Amniotic epithelial cell (primary cell): ENCODE results near the gene ATP6V1C2.
"Not testable (repeated sequence)": the region's sequence is repeated elsewhere in the genome, so short reads cannot be mapped to it uniquely, and the experiment has no call there.

Experiments
- DNase-seq: peaks from one replicate; pipeline ENCODE4 v3.0.0-alpha.2; 2010; ENCODE audit warnings: low read depth

The ATP6V1C2 gene

GRCh38 chr2:10786240-10786982 lies 65.0 kb downstream of the ATP6V1C2 start:
- no peak for DNase-seq

GRCh38 chr2:10787176-10787968 lies 65.9 kb downstream of the ATP6V1C2 start:
- no peak for DNase-seq

- DNase-seq: no peak
Observed at GRCh38 chr2:10788855-10789254, 67.4 kb downstream of the ATP6V1C2 start.

GRCh38 chr2:10790228-10790973 lies 69.0 kb downstream of the ATP6V1C2 start:
- no peak for DNase-seq

GRCh38 chr2:10792001-10792634 lies 70.7 kb downstream of the ATP6V1C2 start:
- DNase-seq: no peak

- no peak for DNase-seq
Observed at GRCh38 chr2:10792660-10793400, 71.4 kb downstream of the ATP6V1C2 start.

- no peak for DNase-seq
Observed at GRCh38 chr2:10793816-10794215, 72.4 kb downstream of the ATP6V1C2 start.

GRCh38 chr2:10794876-10795275 lies 73.4 kb downstream of the ATP6V1C2 start:
- DNase-seq: no peak

- no peak for DNase-seq
Observed at GRCh38 chr2:10795508-10796046, 74.1 kb downstream of the ATP6V1C2 start.

GRCh38 chr2:10796703-10797102 lies 75.3 kb downstream of the ATP6V1C2 start:
- DNase-seq: no peak

- DNase-seq: no peak
Observed at GRCh38 chr2:10798783-10799182, 77.4 kb downstream of the ATP6V1C2 start.

- no peak for DNase-seq
Observed at GRCh38 chr2:10800163-10800562, 78.7 kb downstream of the ATP6V1C2 start.

- DNase-seq: no peak
Observed at GRCh38 chr2:10802657-10803056, 81.2 kb downstream of the ATP6V1C2 start.

- not testable (repeated sequence) for DNase-seq
Observed at GRCh38 chr2:10805990-10806389, 84.6 kb downstream of the ATP6V1C2 start.

- DNase-seq: no peak
Observed at GRCh38 chr2:10806543-10806942, 85.1 kb downstream of the ATP6V1C2 start.

GRCh38 chr2:10810202-10811161 lies 89.1 kb downstream of the ATP6V1C2 start:
- DNase-seq: peak; percentile 34

GRCh38 chr2:10811517-10811916 lies 90.1 kb downstream of the ATP6V1C2 start:
- DNase-seq: no peak

- peak; percentile 92 for DNase-seq
Observed at GRCh38 chr2:10812362-10813162, 91.1 kb downstream of the ATP6V1C2 start, which contains the start of gene PDIA6. TSS of gene PDIA6 (minus strand) at chr2:10812785. CDS start at chr2:10812696, 89 bp downstream.
